ENCODE measurements around the gene MESP2.

Gene MESP2

DNA sequence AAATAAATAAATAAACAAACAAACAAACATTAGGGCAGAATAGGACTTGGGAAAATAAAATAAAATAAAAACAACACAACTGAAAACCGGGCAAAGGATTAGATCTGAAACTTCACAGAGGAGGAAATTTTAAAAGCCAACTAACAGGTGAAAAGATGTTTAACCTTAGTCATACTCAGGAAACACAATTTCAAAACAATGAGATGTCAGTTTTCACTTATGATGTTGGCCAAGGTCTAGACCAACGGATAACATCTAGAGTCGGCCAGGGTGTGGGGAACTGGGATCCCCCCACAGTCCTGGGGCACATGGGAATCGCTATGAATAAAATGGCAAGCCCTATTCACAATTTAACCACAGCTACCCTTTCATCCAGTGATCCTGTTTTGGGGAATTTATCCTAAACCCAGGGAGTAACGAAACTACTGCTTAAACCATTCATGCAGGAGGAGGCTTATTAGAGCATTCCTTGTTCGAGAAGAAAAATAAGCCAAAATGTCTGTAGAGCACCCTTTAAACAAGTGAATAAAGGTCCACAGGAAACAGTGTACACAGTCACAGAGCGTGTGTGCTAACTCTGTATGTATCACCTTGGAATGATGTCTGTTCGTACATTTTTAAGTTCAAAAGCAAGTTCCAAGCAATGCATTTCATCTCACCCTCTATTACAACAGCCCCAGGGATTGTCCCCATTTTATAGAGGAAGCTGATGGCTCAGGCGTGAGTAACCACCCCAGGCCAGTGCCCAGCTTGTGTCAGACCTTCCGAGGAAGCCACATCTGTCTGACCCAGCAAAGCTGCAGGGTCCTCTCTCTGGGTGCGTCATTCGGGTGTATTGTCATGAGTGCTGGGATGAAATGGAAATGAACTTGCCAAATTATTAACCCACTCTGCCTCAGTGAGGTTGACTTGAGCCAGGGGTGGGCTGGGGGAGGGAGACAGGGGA is 44.8 kb downstream of the MESP2 start:
- no peak for DNase-seq

GRCh38 chr15:89822026-89822425 is 45.9 kb downstream of the MESP2 start:
- no peak for DNase-seq

- no peak for DNase-seq
These were observed 46.4 kb downstream of the MESP2 start for GRCh38 chr15:89822611-89822950.

DNA sequence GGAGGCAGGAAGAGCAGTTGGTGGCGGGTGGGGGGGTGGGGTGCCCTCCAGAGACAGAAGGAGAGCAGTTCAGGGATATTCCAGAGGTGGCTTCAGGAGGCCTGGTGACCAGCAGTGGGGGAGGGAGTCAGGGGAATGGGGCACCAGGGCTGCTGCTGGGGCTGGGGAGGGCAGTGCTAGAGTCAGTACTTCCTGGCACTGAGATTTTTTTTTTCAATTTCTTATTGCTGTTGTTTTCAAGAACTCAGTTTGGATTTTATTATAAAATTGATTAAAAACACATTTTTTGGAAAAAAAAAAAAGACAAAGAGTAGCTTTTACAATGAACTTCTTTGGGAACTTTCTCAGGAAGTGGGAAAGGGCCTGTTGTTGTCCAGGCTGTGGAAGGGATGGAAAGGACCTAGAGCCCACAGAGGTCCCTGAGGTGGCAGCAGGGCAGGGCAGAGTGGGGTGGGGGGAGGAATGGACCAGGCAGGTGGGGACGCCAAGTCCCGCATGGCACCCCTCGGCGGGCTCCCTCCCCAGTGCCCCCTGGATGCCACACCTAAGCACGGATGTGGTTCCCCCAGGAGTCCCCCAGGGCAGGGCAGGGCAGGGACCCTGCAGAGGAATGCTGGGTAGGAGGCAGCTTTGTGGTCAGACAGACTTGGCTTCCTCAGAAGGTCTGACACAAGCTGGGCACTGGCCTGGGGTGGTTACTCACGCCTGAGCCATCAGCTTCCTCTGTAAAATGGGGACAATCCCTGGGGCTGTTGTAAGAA is 47.0 kb downstream of the MESP2 start:
- DNase-seq = no peak

- DNase-seq = no peak
These were observed 47.9 kb downstream of the MESP2 start for GRCh38 chr15:89823836-89824606.

DNA sequence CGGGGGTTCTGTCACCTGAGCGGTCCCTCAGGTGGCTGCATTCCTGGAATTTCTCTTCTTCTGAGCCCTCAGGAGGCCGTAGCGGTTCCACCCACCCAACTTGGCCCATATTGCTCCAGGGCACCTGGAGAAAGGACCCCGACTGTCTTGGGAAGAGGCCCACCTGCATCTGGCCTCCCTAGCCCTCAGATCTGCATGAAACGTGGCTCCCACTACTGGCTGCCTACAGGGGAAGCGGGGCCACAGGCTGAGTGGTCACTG is 48.4 kb downstream of the MESP2 start:
- DNase-seq = no peak

- no peak for DNase-seq
These were observed 49.3 kb downstream of the MESP2 start for GRCh38 chr15:89825271-89825940.

DNA sequence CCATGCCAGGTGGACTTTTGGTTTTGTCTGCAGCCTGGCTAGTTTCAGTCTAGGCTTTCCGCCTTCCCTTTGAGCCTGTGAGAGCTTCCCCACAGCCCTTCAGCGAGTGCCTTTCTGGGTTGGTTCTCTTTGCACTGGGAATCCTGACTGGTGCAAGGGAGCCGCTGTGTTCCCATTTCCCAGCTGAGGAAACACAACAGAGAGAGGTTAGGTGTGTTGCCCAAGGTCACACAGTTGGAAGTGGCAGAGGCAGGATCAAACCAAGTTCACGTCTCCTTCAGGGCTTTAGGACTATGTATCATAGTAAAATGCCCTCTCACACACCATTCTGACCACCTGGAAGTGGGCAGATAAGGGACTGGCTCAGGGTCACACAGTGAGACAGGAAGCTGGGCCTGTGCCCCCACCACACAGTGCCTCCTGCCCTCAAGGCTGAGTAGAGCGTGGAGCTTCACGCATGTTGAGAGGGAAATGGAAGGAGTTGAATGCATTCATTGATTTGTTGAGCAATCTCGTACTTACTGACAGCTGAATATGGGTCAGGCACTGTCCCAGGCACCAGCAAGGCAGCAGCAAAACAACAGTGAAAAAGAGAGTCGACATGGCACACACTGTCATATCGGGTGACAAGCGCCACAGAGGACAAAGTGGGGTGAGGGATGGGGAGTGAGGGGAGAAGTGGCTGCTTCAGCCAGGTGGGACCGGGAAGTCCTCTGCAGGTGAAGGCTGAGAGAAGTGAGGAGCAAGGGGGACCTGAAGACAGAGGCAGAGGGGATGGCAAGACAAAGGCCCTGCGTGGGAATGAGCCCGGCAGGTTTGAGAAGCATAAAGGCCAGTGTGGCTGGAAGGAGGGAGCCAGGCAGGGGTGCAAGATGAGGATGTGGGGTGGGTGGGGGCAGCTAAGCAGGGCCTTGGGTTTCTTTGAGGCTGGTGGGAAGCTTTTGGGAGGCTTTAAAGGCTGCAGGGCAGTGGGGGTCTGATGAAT is 50.8 kb downstream of the MESP2 start:
- DNase-seq = no peak

- DNase-seq = no peak
These were observed 51.7 kb downstream of the MESP2 start for GRCh38 chr15:89827829-89828228.

Data from NCI-H510A treated with DMSO at 0.1 percent for 48 hours (cell line).